ENCODE results near the gene THAP3.

DNA sequence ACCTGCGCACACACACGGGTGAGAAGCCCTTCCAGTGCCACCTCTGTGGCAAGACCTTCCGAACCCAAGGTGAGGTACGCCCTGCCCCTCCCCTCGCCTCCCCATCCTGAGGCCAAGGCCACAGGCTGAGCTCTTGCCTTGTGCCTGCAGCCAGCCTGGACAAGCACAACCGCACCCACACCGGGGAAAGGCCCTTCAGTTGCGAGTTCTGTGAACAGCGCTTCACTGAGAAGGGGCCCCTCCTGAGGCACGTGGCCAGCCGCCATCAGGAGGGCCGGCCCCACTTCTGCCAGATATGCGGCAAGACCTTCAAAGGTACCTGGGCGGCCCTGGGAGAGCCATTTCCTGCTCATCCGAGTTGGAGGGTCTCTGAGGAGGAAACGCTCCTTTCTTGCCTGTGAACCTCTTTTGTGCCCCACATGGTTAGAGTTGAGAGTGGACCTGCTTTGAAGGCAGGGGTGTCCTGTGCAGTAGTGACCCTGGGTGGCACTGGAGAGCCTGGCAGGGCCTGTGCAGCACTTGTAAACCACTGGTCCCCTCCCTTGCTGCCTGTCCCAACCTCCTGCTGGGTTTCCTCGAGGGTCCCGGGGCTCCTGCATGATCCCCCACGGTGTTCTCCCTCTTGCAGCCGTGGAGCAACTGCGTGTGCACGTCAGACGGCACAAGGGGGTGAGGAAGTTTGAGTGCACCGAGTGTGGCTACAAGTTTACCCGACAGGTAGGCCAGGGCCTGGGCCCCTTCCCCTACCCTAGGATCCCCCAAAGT lies 36.4 kb upstream of the THAP3 start:
- TF ChIP-seq, protein P1, sequence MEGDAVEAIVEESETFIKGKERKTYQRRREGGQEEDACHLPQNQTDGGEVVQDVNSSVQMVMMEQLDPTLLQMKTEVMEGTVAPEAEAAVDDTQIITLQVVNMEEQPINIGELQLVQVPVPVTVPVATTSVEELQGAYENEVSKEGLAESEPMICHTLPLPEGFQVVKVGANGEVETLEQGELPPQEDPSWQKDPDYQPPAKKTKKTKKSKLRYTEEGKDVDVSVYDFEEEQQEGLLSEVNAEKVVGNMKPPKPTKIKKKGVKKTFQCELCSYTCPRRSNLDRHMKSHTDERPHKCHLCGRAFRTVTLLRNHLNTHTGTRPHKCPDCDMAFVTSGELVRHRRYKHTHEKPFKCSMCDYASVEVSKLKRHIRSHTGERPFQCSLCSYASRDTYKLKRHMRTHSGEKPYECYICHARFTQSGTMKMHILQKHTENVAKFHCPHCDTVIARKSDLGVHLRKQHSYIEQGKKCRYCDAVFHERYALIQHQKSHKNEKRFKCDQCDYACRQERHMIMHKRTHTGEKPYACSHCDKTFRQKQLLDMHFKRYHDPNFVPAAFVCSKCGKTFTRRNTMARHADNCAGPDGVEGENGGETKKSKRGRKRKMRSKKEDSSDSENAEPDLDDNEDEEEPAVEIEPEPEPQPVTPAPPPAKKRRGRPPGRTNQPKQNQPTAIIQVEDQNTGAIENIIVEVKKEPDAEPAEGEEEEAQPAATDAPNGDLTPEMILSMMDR (IDR thresholded peaks at IDR 0.05), result no peak
- no peak for TF ChIP-seq POLR2A (IDR thresholded peaks at IDR 0.05)
